GM18861 (cell line): ENCODE measurements around the gene ZNF362.
"Not testable (repeated sequence)": the region's sequence is repeated elsewhere in the genome, so short reads cannot be mapped to it uniquely, and the experiment has no call there.

Experiments used
- ATAC-seq: cut with Tn5 transposase; IDR thresholded peaks from one replicate; pipeline ENCODE4 v1.9.1; 2021; ENCODE audit not compliant: unreplicated experiment

Gene ZNF362, protein sequence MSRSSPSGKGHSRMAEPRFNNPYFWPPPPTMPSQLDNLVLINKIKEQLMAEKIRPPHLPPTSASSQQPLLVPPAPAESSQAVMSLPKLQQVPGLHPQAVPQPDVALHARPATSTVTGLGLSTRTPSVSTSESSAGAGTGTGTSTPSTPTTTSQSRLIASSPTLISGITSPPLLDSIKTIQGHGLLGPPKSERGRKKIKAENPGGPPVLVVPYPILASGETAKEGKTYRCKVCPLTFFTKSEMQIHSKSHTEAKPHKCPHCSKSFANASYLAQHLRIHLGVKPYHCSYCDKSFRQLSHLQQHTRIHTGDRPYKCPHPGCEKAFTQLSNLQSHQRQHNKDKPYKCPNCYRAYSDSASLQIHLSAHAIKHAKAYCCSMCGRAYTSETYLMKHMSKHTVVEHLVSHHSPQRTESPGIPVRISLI

GRCh38 chr1:33256471-33257206, at the start of gene ZNF362:
TSS of gene ZNF362 (plus strand) at chr1:33256492. CDS start at chr1:33270575, 14,083 bp downstream.
- no peak for ATAC-seq

DNA sequence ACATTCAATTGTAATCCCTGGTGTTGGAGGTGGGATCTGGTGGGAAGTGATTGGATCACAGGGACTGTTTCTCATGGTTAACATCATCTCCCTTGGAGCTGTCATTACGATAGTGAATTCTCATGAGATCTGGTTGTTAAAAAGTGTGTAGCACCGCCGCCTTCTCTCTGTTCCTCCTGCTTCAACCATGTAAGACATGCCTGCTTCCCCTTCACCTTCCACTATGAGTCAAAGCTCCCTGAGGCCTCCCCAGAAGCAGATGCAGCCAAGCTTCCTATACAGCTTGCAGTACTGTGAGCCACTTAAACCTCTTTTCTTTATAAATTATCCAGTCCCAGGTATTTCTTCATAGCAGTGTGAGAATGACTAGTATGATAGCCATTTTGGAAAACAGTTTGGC, 44.3 kb upstream of the ZNF362 start:
- no peak for ATAC-seq

DNA sequence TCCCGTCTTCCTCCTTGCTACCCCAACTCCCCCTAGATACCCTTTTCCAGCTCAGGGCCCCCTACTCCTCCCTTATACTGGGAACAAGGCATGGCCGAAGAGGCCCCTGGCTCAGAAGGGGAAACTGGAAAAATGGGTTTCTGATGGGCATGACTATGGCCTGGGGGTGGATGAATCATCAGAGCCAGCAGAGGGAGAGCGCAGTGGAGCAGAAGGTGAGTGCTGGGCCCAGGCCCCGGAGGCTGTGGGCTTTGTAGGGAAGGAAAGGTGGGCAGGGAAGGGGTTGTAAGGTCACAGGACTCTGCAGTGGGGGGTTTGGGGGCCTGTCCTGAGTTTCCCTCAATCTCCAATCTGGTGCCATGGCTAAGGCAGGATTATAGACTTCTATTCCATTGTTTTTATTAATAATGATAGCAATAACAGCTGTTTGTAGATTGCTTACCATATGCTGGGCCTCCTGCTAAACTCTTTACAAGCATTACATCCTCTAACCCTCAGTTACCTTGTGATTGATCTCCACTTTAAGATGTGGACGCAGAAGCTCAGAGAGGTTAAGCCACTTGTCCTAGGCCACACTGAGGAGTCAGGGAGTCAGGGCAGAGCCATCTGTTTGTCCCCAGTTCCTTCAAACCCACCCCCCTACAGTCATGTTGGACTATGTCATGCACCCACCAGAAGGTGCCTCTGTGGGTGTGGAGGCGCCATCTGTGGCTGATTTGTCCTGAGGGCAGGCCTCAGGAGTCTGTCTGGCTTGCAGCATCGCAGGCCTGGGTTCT, 36.2 kb upstream of the ZNF362 start:
- ATAC-seq, result no peak

- ATAC-seq, result no peak
Measured at GRCh38 chr1:33220676-33221384, 35.5 kb upstream of the ZNF362 start.

GRCh38 chr1:33221385-33221758, 34.9 kb upstream of the ZNF362 start:
- no peak for ATAC-seq

DNA sequence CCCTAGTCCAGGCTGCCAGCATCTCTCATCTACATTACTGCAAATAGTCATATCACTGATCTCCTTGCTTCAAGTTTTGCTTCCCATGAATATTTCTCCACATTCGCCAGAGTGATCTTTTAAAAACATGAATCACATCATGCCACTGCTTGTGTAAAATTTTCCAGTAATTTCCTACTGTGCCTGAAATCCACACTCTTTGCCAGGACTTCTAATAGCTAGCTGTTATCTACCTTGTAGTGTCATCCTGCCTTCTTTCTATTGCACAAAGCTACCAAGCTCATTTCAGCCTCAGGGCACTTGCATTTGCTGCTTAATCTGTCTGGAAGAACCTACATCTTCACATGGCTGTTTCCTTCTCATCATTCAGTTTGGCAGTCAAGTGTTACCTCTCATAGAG, 33.9 kb upstream of the ZNF362 start:
- no peak for ATAC-seq

- no peak for ATAC-seq
Measured at GRCh38 chr1:33224166-33224707, 32.1 kb upstream of the ZNF362 start.

- ATAC-seq, result no peak
Measured at GRCh38 chr1:33225586-33225985, 30.7 kb upstream of the ZNF362 start.

DNA sequence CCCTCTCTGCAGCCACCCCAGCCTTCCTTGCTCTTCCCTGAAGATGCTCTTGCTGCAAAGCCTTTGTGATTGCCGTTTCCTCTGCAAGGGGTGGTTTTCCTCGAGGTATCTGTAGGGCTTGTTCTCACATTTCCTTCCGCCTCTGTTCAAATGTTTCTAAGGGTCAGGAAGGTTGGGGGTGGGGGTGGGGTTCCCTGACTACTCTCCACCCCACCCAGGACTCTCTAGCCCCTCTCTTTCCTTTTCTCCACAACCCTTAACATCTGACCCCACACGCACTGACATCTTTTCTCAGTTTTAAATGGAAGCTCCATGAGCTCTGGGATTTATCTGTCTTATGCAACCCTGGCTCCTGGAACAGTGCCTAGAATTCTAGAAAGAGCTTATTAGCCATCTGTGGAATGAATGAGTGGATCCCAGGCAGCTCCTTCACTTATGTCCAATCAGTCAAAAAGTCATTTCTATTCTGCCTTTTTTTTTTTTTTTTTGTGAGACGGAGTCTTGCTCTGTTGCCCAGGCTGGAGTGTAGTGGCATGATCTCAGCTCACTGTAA, 27.3 kb upstream of the ZNF362 start:
- no peak for ATAC-seq

- ATAC-seq, result no peak
Measured at GRCh38 chr1:33231166-33231565, 25.1 kb upstream of the ZNF362 start.

- ATAC-seq, result no peak
Measured at GRCh38 chr1:33232716-33233115, 23.6 kb upstream of the ZNF362 start.

GRCh38 chr1:33234131-33234530, 22.2 kb upstream of the ZNF362 start:
- ATAC-seq, result no peak

DNA sequence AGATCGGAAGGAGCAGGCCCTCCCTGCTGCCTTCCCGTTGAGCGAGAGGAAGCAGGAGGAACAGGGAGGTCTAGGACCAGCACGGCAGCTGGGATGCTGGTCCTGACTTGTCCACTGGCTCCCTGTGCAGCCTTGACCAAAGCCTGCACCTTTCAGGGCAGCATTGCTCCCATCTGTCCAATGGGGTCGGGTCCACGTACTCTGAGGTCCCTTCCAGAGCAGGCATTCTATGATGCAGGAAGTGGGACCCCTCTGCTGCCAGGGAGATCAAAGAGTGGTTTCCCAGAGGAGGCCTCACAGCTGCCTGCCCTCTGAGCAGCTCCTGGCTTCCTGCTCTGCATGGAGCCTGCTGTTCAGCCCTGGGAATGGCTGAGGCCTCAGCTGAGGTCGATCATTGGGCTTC, 21.7 kb upstream of the ZNF362 start:
- no peak for ATAC-seq

DNA sequence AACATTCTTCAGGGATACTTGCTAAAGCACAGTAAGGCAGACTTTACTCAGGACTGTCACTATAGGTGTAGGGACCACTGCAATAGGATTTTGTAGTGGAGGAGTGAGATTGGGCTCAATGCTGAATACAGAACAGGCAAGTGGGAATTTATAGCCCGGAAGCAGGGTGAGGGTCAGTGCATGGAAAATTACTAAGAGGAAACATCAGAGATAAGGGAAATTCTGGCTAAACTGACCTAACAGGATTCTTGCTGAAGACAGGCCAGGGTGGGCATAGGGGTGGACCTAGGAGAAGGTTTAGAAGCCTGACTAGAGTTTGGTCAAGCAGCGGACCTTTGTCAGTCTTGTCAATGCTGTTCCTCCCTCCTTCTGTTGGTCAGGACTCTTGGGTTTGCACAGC, 20.8 kb upstream of the ZNF362 start:
- no peak for ATAC-seq

DNA sequence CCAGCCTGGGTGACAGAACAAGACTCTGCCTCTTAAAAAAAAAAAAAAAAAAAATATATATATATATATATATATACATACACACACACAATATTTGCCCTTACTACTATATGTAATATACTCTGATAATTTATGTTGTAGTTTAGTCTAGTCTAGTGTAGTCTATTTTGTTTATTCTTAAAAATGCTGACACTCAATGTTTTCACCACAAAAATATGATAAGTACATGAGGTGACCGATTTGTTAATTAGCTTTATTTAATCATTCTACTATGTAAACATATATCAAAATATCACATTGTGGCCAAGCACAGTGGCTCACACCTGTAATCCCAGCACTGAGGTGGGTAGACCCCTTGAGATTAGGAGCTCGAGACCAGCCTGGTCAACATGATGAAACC, 19.8 kb upstream of the ZNF362 start:
- no peak for ATAC-seq

GRCh38 chr1:33237579-33237978, 18.7 kb upstream of the ZNF362 start:
- no peak for ATAC-seq

GRCh38 chr1:33238194-33238724, 18.0 kb upstream of the ZNF362 start:
- ATAC-seq, result not testable (repeated sequence)

- ATAC-seq, result not testable (repeated sequence)
Measured at GRCh38 chr1:33239410-33239809, 16.9 kb upstream of the ZNF362 start.

DNA sequence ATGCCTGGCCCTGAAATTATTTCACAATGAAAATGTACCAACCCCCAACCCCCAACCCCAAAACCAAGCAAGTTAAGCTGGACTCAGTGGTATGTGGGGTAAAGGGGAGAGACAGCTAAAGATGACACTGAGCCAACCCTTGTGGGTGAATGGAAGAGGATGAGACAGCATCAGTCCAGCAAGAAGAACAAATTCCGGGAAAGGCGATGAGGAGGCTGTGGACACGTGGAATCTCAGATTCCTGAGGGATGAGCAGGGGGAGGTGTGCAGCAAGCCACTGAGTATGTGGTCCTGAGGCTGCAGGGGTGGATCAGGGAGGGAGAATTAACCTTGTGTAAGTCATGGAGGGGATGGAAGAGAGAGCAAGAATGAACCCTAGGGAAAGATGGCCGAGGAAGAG, 14.4 kb upstream of the ZNF362 start:
- no peak for ATAC-seq

- ATAC-seq, result no peak
Measured at GRCh38 chr1:33242652-33243051, 13.6 kb upstream of the ZNF362 start.
